T-helper 1 cell treated with Interleukin-12 subunit alpha and Interleukin-12 subunit beta and Interleukin-4 antibody, amounts not matched to agents 30 ng/mL and 1 ng/mL, for 36 hours (primary cell): ENCODE data around the gene MARVELD1. TPM values are rescaled to one million over a fixed set of nuclear protein-coding genes. Genes with fewer than 3 reads are reported as not detected.
"Not testable (repeated sequence)": the region's sequence is repeated elsewhere in the genome, so short reads cannot be mapped to it uniquely, and the experiment has no call there.

Experiments used
- intact Hi-C: fragments of 100-400 bp; cut with micrococcal nuclease; formaldehyde crosslinking; loops from one replicate; pipeline ENCODE4 v1.15.1; 2024
- total RNA-seq: library from RNA; stranded (reverse); gene quantifications from 2 replicates; pipeline ENCODE4 v1.2.3, GENCODE V29; 2022

Gene MARVELD1
- 2.7 TPM in 2 replicates for total RNA-seq

GRCh38 chr10:97713339-97713825, at the start of gene MARVELD1:
TSS of gene MARVELD1 (plus strand) at chr10:97713730. CDS start at chr10:97713877, 147 bp downstream.
- intact Hi-C loops: no loop called here

GRCh38 chr10:97664282-97664850, 49.2 kb upstream of the MARVELD1 start:
- intact Hi-C loops: no loop called here

- intact Hi-C loops: no loop called here
Observed at GRCh38 chr10:97666992-97667391, 46.5 kb upstream of the MARVELD1 start.

GRCh38 chr10:97667463-97667862, 46.1 kb upstream of the MARVELD1 start:
- intact Hi-C loops: no loop called here

GRCh38 chr10:97669571-97669970, 44.0 kb upstream of the MARVELD1 start:
- intact Hi-C loops: no loop called here

- intact Hi-C loops: no loop called here
Observed at GRCh38 chr10:97673736-97674525, 39.6 kb upstream of the MARVELD1 start.

- intact Hi-C loops: no loop called here
Observed at GRCh38 chr10:97675222-97675621, 38.3 kb upstream of the MARVELD1 start.

- intact Hi-C loops: loop anchor here (1.0 to 2.0 kb wide), 6 partner anchors 10 to 192 kb away; partner anchors contain the start of genes AVPI1, PI4K2A and ZFYVE27
Observed at GRCh38 chr10:97676770-97677581, 36.6 kb upstream of the MARVELD1 start.

- intact Hi-C loops: no loop called here
Observed at GRCh38 chr10:97679594-97679993, 33.9 kb upstream of the MARVELD1 start.

- intact Hi-C loops: no loop called here
Observed at GRCh38 chr10:97682042-97682441, 31.5 kb upstream of the MARVELD1 start.

- intact Hi-C loops: no loop called here
Observed at GRCh38 chr10:97683556-97684367, 29.8 kb upstream of the MARVELD1 start.

GRCh38 chr10:97684368-97684713, 29.2 kb upstream of the MARVELD1 start:
- intact Hi-C loops: not testable (repeated sequence)

GRCh38 chr10:97684866-97685394, 28.6 kb upstream of the MARVELD1 start:
- intact Hi-C loops: loop anchor here (5.0 kb wide), 2 partner anchors 238 to 853 kb away; partner anchors contain the start of genes EXOSC1, LCOR and ZDHHC16

- intact Hi-C loops: loop anchor here (5.0 kb wide), 2 partner anchors 238 to 853 kb away; partner anchors contain the start of genes EXOSC1, LCOR and ZDHHC16
Observed at GRCh38 chr10:97685395-97685958, 28.1 kb upstream of the MARVELD1 start.

- intact Hi-C loops: loop anchor here (2.0 to 5.0 kb wide), 6 partner anchors 38 to 854 kb away; partner anchors contain the start of genes EXOSC1, GOLGA7B, HPS1 and LCOR
Observed at GRCh38 chr10:97686301-97686961, 27.1 kb upstream of the MARVELD1 start.

- intact Hi-C loops: loop anchor here (1.0 to 5.0 kb wide), 15 partner anchors 11 to 855 kb away; partner anchors contain the start of genes EXOSC1, GOLGA7B, HPS1 and LCOR
Observed at GRCh38 chr10:97686962-97687784, 26.4 kb upstream of the MARVELD1 start, which contains the start of gene AVPI1. TSS of gene AVPI1 (minus strand) at chr10:97687241. CDS start at chr10:97679905, 7,336 bp downstream.

GRCh38 chr10:97687785-97688781, 25.4 kb upstream of the MARVELD1 start:
- intact Hi-C loops: loop anchor here (1.0 to 5.0 kb wide), 15 partner anchors 12 to 856 kb away; partner anchors contain the start of genes EXOSC1, GOLGA7B, HPS1 and LCOR
